GM21619 (cell line): Measurements from ENCODE around the gene PLD4.
"Not testable (repeated sequence)": the region's sequence is repeated elsewhere in the genome, so short reads cannot be mapped to it uniquely, and the experiment has no call there.

Source experiments
- ATAC-seq: cut with Tn5 transposase; IDR thresholded peaks from one replicate; pipeline ENCODE4 v1.9.1; 2021; ENCODE audit not compliant: unreplicated experiment

Gene PLD4

DNA sequence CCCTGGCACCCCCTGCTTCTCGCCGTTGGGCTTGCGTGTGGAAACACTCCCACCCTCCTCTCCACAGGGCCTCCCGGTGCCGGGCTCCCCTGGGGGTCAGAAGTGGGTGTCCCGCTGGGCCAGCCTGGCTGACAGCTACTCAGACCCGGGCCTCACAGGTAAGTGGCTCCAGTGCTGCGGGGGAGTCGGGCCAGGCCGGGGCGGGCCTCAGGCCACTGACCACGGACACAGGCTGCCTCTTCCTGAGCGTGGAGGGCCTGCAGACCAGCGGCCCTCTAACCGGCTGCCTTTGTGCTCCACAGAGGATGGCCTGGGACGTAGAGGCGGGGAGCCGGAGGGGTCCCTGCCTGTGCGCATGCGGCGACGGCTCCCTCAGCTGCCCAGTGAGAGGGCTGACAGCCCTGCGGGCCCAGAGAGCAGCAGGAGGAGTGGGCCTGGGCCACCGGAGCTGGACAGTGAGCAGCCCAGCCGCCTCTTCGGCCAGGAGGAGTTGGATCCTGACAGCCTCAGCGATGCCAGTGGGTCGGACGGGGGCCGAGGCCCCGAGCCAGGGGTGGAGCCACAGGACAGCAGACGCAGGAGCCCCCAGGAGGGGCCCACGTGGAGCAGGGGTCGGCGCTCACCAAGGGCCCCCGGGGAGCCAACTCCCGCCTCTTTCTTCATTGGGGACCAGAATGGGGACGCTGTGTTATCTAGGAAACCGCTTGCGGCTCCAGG, 38.5 kb upstream of the PLD4 start:
- no peak for ATAC-seq

DNA sequence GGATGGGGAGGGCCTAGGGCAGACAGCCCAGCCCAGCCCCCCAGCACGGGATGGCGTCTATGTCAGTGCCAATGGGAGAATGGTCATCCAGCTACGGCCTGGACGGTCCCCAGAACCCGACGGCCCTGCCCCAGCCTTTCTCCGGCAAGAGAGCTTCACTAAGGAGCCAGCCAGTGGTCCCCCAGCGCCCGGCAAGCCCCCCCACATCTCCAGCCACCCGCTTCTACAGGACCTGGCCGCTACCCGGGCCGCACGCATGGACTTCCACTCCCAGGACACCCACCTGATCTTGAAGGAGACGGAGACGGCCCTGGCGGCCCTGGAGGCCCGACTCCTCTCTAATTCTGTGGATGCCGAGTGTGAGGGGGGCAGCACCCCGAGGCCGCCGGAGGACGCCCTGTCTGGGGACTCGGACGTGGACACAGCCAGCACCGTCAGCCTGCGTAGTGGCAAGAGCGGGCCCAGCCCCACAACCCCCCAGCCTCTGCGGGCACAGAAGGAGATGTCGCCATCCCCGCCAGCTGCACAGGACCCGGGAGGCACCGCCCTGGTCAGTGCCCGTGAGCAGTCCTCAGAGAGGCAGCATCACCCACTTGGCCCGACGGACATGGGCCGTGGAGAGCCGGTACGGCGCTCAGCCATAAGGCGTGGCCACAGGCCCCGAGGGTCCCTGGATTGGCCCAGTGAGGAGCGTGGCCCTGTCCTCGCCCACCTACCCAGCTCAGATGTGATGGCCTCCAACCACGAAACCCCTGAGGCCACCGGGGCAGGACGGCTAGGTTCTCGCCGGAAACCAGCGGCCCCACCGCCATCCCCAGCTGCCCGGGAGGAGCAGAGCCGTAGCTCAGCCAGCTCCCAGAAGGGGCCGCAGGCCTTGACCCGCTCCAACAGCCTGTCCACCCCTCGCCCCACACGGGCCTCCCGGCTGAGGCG, 37.7 kb upstream of the PLD4 start:
- ATAC-seq = no peak

DNA sequence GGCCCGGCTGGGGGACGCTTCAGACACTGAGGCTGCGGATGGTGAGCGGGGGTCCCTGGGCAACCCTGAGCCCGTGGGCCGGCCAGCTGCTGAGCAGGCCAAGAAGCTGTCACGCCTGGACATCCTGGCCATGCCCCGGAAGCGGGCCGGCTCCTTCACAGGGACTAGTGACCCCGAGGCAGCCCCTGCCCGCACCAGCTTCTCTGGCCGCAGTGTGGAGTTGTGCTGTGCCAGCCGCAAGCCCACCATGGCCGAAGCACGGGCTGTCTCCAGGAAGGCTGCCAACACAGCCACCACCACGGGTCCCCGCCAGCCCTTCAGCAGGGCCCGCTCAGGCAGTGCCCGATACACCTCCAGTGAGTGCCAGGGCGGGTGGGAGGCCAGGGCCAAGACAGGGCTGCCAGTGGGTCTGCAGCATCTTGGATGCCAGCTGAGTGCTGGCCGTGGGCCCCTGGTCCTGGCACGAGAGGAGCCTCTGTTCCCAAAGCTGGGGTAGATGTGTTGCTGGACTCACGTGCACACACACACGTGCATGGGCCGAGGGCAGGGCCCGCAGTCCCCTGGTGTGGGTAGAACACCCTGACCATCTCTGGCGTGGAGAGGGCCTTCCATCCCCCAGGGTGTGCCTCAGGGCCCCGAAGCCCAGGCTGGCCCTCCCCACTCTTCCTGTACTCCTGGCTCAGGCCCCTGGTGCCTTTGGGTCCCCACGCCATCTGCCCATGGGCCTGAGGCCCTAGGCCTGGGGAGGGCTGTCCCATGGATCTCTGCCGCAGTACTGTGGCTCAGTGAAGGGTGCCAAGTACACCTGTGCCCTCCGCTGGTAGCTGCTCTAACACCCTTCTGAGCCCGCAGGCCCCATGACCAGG, 36.8 kb upstream of the PLD4 start:
- no peak for ATAC-seq

DNA sequence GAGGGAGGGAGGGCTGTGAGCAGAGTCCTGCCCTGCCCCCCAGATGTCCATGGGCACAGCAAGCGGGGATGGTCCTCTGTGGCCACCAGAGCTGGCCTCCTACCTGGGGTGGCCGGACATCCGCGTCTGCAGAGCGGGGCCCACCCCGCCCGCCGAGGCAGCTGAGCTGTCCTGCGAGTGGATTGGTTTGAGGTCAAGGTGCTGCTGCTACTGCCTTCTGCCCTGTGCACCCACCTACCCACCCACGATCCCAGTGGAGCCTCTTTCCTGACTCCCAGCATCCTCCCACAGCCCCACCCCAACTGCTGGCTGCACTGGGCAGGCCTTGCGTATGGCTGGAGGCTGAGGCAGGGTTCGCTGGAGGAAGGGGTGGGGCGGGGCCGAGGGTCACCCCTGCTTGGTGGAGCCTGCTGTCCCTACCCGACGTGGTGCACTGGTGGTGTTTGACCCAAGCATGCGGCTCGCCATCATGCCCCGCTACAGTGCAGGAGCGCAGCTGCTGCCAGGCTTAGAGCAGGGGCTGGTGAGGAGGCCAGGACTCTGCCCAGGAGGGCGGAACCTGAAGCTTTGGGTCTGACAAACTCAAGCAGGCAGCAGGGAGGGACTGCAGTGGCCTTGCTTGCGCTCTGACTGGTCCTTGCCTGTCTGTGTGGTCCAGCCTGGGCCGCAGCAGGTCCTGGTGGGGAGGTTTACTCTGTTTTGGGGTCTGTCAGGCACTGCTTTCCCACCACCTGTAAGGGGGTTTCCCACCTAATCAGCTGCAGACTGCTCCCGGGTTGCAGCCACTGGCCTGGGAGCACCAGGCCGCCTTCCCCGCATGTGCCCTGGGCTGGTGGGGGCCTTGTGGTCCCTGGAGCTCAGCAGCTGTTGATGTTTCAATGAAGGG, 35.9 kb upstream of the PLD4 start:
- ATAC-seq = no peak

DNA sequence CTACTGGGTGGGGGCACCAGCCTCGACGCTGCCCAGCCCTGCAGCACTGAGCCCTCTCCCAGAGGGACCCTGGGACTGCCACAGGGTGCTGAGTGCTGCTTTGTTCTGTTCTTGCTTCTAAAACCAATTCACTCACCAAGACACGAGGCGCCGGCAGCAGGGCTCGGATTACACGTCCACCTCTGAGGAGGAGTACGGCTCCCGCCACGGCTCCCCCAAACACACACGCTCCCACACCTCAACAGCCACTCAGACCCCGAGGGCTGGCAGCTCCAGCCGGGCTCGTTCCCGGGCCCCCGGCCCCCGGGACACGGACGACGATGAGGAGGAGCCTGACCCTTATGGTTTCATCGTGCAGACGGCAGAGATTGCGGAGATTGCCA, 35.3 kb upstream of the PLD4 start:
- no peak for ATAC-seq

DNA sequence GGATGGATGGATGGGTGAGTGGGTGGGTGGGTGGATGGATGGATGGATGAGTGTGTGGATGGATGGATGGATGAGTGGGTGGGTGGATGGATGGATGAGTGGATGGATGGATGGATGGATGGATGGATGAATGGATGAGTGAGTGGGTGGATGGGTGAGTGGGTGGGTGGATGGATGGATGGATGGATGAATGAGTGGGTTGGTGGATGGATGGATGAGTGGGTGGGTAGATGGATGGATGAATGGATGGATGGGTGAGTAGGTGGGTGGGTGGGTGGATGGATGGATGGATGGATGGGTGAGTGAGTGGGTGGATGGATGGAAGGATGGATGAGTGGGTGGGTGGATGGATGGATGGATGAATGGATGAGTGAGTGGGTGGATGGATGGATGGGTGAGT, 34.4 kb upstream of the PLD4 start:
- not testable (repeated sequence) for ATAC-seq

DNA sequence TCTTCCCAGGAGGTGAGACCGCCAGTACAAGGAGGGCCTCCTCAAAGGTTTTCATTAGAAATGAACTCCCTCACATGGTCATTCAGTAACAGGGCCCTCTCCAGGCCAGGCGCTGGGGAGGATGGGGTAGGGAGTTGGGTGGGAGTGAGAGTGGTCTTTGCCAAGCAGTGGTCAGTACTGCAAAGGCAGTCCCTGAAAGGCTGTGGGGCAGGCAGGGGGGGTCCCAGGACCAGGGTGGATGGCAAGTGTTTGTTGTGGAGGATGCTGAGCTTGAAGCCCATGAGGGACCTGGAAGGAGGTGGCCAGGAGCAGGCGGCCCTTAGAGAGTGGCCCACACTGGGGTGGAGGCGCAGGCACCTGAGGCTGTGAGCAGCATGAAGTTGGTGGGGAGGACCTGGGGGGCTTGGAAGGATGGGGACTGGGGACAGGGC, 33.5 kb upstream of the PLD4 start:
- no peak for ATAC-seq

DNA sequence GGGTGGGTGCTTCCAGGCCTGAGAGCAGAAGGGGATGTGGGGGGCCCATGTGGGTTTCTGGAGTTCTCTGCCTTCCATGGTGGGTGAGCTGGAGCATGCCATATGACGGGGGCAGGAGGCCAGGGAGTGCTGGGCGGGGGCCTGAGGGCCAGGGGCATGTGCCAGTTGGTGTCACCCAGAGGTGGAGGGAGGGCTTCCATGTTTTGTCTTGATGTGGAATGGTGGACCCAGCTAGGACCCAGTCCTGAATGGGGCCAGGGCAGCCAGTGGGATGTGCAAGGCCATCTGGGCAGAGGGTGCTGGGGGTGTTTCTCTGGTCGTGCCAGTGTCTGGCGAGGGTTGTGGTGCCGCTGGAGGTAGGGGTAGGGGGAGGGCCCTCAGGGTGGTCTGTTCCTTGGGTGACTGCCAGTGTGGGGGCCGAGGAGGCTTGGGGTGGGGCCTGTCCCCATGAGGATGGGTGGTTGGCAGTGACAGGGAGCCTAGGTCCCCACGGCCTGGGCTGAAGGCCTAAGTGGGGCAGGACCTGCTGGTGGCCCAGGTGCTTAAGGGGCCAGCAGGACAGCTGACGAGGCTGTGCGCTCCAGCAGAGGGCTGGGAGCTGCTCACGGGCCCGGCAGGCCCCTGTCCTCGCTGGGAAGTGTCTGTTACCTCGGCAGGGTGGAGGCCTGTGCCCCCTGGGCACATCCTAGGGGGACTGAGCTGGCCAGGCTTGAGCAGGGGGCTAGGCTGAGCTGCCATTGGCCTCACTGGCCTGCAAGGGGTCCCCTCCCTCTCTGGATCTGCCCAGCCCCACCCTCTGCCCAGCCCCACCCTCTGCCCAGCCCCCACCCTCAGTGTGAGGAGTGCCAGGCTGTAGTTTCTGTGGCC, 32.8 kb upstream of the PLD4 start:
- ATAC-seq = no peak

DNA sequence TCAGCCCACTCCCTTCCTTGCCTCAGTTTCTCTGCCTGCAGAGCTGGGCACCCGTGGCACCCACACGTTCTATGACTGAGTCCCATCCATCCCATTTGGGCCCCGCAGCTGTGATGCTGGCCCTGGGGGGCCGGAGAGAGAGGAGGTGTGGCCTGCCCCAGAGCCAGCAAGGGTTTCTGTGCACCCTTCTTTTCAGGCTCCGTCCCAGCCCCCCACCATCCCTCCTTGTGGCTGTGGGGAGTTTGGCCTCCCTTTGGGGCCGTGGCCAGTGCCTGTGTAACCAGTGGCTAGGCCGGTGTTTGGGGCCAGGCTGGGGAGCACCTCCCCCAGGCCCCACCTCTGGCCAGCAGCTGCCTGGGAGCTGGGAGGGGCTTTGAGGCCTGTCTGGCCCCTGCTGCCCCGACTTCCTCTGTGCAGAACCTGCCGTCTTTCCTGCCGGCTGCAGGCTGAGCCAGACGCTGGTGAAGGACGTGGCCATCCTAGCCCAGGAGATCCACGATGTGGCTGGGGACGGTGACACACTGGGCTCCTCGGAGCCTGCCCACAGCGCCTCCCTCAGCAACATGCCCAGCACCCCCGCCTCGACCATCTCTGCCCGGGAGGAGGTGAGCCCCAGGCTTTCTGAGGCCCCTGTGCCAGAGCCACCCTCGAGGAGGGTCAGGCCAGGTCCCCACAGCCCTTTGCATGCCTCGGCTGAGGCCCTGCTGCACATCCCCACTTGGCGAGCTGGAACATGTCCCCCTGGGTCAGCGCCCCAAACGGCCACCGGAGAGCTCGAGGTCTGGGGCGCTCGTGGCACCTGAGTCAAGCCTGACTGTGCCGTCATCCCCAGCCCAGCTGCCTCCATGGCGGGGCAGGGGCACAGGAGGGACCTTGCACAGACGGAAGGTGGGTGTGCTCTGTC, 31.9 kb upstream of the PLD4 start:
- no peak for ATAC-seq

DNA sequence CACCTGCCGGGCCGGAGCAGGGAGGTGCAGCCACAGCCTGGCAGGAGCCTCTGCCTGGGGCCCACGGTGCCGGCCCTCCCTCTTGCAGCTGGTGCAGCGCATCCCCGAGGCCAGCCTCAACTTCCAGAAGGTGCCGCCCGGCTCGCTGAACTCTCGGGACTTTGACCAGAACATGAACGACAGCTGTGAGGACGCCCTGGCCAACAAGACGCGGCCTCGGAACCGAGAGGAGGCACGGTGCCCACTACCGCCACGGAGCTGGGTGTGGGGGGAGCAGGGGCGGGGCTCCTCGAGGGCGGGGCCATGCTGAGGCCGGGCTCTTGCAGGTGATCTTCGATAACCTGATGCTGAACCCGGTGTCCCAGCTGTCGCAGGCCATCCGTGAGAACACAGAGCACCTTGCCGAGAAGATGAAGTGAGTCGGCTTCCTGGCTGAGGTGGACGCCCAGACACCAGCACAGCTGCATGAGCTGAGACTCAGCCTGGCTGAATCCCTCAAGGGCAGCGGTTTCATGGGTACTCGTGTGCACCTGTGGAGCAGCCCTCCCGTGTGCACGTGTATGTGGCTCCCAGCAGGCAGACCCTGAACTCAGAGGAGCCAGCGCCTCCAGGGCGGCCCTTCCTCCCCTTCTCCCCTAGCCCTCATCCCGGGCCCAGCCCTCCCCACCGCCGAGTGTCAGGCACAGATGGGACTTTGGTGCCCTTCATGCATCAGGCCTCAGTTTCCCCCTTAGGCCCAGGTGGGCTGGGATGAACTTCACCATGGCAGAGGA, 31.1 kb upstream of the PLD4 start:
- ATAC-seq = no peak

DNA sequence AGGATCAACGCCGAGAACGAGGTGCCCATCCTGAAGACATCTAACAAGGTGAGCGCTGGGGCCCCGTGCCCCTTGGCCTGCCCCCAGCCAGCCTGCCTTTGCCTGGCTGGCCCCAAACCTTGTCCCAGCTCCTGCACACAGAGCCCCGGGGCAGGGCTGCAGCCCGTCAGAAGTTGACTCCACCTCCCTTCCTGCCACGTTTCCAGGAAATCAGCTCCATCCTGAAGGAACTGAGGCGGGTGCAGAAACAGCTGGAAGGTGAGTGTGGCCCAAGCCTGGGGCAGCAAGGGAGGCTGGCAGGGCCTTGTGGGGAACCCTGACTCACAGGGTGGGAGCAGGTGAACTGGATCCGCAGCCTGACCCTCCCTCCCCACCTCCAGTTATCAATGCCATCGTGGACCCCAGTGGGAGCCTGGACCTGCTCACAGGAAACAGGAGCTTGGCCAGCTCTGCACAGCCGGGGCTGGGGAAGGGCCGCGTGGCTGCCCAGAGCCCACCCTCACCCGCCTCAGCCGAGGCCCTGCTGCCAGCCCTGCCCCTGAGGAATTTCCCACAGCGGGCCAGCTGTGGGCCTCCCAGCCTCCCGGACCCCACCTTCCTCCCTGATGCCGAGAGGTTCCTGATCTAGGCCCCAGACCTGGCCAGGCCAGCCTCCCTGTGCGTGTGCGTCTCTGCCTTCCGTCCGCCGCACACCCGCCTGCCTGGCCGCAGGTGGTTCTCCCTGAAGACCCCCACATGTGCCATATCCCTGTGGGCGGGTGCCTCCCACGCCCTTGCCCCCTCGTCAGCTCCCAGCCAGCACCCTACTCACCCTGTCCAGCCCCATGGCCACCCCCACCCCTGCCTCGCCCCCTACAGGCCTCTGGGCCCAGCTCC, 30.1 kb upstream of the PLD4 start:
- no peak for ATAC-seq

DNA sequence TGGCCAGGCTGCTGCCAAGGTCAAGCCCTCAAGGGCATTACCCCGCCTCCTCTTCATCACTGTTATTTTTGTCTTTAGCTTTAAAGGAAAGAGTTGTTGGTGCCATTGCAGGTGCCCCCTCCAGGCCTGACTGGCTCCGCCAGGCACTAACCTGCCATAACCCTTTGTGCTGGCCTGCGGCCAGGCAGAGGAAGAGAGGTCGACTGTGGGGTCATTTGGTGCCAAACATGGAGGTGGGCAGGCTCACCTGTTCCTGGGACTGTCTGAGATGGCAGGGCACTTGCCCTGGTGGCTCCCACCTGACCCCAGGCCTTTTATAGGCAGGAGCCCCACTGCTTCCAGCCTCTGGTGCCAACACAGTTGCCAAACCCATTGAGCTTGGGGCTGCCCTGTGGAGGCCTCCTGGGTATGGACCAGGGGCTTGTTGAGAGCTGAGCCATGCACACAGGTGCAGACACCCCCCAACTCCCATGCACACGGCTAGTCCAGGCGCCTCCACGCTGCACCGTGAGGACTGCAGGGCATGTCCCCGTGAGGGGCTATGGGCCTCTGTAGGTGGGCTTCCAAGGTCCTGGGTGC, 29.4 kb upstream of the PLD4 start:
- ATAC-seq = no peak

DNA sequence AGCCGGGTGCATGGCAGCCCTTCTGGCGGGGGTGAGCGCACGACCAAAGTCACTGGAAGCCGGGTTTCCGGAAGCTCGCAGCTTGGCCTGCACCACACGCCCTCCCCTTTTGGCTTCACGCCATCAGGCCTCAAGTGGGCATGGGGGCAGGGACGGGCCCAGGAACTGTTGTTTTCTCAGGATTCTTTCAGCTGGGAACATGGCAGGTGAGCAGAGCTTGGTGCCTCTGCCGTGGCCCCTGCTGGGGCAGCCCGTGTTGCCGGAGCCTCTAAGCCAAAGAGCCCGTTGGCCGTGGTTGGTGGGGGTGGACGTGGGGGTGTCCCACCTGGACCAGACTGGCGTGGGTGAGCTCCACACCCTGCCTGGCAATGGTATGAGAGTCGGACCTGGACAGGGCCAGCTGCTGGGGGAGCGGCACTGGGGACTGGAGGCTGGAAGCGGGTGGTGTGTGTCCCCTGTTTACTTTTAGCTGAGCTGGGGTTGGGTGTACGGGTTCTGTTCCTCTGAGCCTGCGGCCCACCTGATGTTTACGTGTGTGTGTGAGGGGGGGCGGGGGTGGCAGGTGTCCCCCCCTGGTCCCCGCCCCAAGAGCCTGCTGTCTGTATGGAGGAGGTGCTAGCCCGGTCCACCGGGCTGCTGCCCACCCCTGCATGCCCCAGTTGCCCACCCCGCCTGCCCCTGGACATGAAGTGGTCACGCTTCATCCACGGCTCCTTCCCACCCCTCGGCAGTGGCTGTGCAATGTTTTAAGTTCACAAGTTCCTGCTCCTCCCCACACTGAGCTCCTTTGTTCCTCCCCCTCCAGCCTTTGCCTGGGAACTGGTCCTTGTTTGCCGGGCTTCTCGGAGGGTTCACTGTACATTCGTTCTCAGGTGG, 28.7 kb upstream of the PLD4 start:
- no peak for ATAC-seq

DNA sequence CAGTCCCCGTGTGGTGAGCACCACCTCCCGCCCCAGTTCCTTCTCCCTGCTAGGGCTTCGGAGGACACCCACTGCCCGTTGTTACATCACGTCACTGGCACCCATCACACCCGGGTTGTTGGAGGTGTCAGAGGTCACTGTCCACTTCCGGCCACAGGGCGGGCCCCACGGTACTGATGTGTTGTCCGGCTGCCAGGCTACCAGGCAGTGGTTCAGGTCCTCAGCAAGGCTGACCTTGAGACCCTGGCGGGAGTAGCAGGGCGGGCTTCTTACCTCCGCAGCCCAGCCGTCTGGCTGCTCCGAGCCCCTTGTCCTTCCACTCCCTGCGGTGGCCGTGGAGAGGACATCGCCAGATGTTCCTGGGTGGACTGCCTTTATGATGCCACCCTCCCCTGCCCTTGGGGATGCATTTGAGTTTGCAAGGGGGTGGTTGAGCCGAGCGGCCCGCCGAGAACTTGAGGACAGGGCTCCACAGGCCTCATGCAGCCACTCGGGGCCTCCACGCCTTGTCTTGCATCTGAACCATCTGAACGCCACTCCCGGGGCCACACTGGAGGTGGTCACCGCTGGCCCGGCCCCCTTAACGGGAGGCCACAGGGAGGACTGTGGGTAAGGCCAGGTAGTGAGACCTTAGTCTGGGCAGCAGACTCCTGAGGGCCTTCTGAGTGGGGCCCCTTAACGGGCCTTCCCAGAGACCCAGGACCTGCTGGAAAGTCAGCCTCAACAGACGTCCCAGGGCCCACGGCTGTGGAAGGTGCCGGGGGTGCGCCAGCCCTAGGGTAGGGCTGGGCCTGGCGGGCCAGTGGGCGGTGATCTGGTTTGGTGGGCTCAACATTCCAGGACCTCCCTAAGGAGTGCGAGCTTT, 27.1 kb upstream of the PLD4 start:
- no peak for ATAC-seq

DNA sequence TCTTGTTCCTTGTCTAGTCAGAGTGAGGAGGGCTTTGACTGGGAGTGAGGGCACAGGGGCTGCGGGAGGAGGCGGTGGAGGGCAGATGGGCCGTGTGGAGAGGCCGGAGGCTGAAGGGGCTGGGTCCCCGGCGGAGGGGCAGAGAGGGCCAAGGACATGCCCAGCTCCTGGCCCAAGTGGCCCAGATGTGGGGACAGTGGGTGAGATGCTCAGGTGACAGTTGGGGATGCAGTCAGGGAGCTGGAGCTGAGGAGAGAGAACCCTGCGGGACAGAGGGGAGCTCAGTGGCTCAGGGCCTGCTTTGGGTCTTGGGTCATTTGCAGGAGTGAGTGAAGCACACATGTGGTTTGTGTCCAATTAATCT, 26.5 kb upstream of the PLD4 start:
- no peak for ATAC-seq
